Thoracic aorta (tissue), 2 donors: ENCODE results near the gene NME9. TPM values are rescaled to one million over a fixed set of nuclear protein-coding genes. Genes with fewer than 3 reads are reported as not detected.

ENCODE experiments used
- ATAC-seq: fragments of 150-250 bp; one replicate; pipeline ENCODE4 v1.8.0; 2017; ENCODE audit warnings: low read depth; ENCODE audit not compliant: insufficient number of reproducible peaks, low FRiP score
- DNase-seq: peaks from one replicate; pipeline ENCODE4 v3.0.0-alpha.2; 2020; ENCODE audit warnings: low spot score
- H3K27ac ChIP-seq, 2 donors: fragments of 200-600 bp; sonication (generic); 1 replicate in 1 of 2; 2 replicates in 1 of 2; pipeline ENCODE4 v1.5.1; 2016; ENCODE audit warnings: mild to moderate bottlenecking in 2 of 2, moderate library complexity in 2 of 2
- H3K27me3 ChIP-seq: fragments of 200-600 bp; sonication (generic); replicated peaks from 2 replicates; pipeline ENCODE4 v1.6.0; 2016; ENCODE audit warnings: mild to moderate bottlenecking; ENCODE audit not compliant: insufficient read depth
- H3K36me3 ChIP-seq: fragments of 200-600 bp; sonication (generic); one replicate; pipeline ENCODE4 v1.5.1; 2016
- H3K4me1 ChIP-seq, 2 donors: fragments of 200-600 bp; sonication (generic); 1 replicate in 1 of 2; 2 replicates in 1 of 2; pipeline versions ENCODE4 v1.5.1 to v1.6.0; 2016; ENCODE audit warnings: low read depth in 2 of 2, mild to moderate bottlenecking in 1 of 2; ENCODE audit not compliant: control insufficient read depth in 1 of 2
- H3K4me3 ChIP-seq: fragments of 200-600 bp; sonication (generic); 2 replicates; pipeline ENCODE4 v1.5.1; 2016; ENCODE audit warnings: mild to moderate bottlenecking
- H3K9me3 ChIP-seq: fragments of 200-600 bp; sonication (generic); 2 replicates; pipeline ENCODE4 v1.5.1; 2016
- CTCF ChIP-seq: fragments of 200-600 bp; sonication (generic); IDR thresholded peaks from one replicate; pipeline ENCODE4 v1.5.1; 2019; ENCODE audit warnings: antibody characterized with exemption
- total RNA-seq, 2 donors: library from RNA; depleted of rRNA; stranded (reverse); fragments of >200 nt; gene quantifications; one replicate each; pipeline versions ENCODE4 v1.1.0 to v1.2.3, GENCODE V29; 2016

NME9 gene
- total RNA-seq, 2 donors from 2014 or later: not detected

DNA sequence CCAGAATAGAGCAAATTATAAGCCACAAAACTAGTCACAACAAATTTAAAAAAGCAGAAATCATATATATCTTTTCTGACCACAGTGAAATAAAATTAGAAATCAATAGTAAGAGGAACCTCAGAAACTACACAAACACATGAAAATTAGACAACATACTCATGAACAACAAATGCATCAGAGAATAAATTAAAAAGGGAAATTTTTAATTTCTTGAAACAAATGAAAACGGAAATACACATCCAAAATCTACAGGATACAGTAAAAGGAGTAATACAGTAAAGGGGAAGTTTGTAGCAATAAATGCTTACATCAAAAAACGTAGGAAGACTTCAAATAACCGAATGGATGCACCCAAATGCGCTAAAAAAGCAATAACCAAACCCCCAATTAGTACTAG lies 19.2 kb downstream of the NME9 start:
- Histone ChIP-seq H3K9me3 (peaks cover 21% of the 10 kb centered on the region), H3K4me1 (peaks cover 0 to 8% of the 10 kb centered on the region in 2 donors), H3K36me3 (no peaks in the 10 kb centered on the region), H3K4me3 (no peak overlapping the region), H3K27me3 (no peaks in the 10 kb centered on the region), H3K27ac (no peak overlapping the region)
- DNase-seq (no peak), ATAC-seq (no peak)
- TF ChIP-seq CTCF: no peak

DNA sequence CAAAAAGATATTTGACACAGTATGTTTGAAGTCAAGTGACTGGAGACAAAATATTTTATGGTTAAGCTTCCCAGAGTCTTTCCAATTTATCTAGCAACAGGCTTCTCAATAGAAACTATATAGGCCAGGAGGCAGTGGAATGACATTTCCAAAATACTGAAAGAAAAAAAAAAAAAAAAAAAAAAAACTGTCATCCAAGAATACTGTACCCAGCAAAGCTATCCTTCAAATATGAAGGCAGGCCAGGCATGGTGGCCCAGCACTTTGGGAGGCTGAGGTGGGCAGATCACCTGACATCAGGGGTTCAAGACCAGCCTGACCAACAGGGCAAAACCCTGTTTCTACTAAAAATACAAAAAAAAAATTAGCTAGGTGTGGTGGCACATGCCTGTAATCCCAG lies 20.9 kb downstream of the NME9 start:
- ATAC-seq (no peak), DNase-seq (no peak)
- peaks cover 21% of the 10 kb centered on the region for H3K9me3 ChIP-seq
- TF ChIP-seq CTCF: no peak
- H3K4me1 ChIP-seq: no peaks in the 10 kb centered on the region
- no peaks in the 10 kb centered on the region for H3K36me3 ChIP-seq
- H3K27me3 ChIP-seq: no peaks in the 10 kb centered on the region
- no peak overlapping the region for H3K4me3 ChIP-seq
- no peak overlapping the region for H3K27ac ChIP-seq

DNA sequence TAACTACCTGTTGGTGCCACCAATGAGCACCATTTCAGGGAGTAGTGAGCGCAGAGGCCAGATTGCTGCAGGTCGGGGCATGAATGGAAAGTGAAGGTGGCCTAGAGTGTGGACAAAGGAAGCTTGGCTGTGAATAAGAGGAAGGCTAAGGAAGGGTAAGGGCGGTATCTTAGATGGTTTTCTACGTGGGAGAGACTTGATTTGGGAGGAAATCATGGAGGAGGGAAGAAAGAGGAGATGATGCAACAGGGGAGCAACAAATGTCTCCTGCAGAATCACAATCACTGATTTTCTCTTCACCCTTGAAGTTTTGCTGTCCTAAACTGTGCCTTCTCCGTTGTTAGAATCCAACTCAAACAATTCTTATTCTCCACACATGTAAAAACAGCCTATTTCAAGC lies 21.8 kb downstream of the NME9 start:
- no peak overlapping the region for H3K4me3 ChIP-seq
- no peaks in the 10 kb centered on the region for H3K36me3 ChIP-seq
- TF ChIP-seq CTCF: no peak
- ATAC-seq (no peak), DNase-seq (no peak)
- H3K9me3 ChIP-seq: peaks cover 21% of the 10 kb centered on the region
- no peak overlapping the region for H3K27ac ChIP-seq
- no peaks in the 10 kb centered on the region for H3K27me3 ChIP-seq
- H3K4me1 ChIP-seq: no peaks in the 10 kb centered on the region

GRCh38 chr3:138303474-138303873 lies 26.2 kb downstream of the NME9 start:
- DNase-seq (no peak), ATAC-seq (no peak)
- no peaks in the 10 kb centered on the region for H3K27me3 ChIP-seq
- TF ChIP-seq CTCF: no peak
- H3K36me3 ChIP-seq: peaks cover 3% of the 10 kb centered on the region
- peaks cover 7% of the 10 kb centered on the region for H3K9me3 ChIP-seq
- H3K4me3 ChIP-seq: no peak overlapping the region
- no peaks in the 10 kb centered on the region for H3K4me1 ChIP-seq
- no peak overlapping the region for H3K27ac ChIP-seq

- Histone ChIP-seq H3K27ac (no peak overlapping the region), H3K27me3 (no peaks in the 10 kb centered on the region), H3K9me3 (no peaks in the 10 kb centered on the region), H3K36me3 (peaks cover 16% of the 10 kb centered on the region), H3K4me3 (no peak overlapping the region), H3K4me1 (no peaks in the 10 kb centered on the region)
- TF ChIP-seq CTCF: no peak
- DNase-seq: no peak
- ATAC-seq: no peak
Measured at GRCh38 chr3:138300647-138301046, 29.0 kb downstream of the NME9 start.
